Natural killer cell (primary cell): ENCODE measurements around the gene FEM1A. TPM values are rescaled to one million over a fixed set of nuclear protein-coding genes. Genes with fewer than 3 reads are reported as not detected.

Experiments
- ATAC-seq, 3 donors: fragments of 150-1000 bp in 2 of 3; fragments of 200-7000 bp in 1 of 3; cut with Tn5 transposase; 1 replicate in 1 of 3; 2 replicates in 2 of 3; pipeline ENCODE4 v1.10.0; 2021; ENCODE audit warnings: mild to moderate bottlenecking in 2 of 3, moderate library complexity in 2 of 3
- DNase-seq, 2 donors: peaks; one replicate each; pipeline versions ENCODE4 v3.0.0 to v3.0.0-alpha.2; 2013 to 2021; ENCODE audit warnings: mixed read lengths in 1 of 2
- H3K27ac ChIP-seq: one replicate; pipeline ENCODE4 v1.5.1; 2013; ENCODE audit warnings: mild to moderate bottlenecking, low read length
- H3K27me3 ChIP-seq: one replicate; pipeline ENCODE4 v1.6.1; 2013; ENCODE audit warnings: low read length; ENCODE audit not compliant: control insufficient read depth, insufficient read depth
- H3K36me3 ChIP-seq: one replicate; pipeline ENCODE4 v1.6.1; 2013; ENCODE audit warnings: low read length; ENCODE audit not compliant: control insufficient read depth, insufficient read depth
- H3K4me1 ChIP-seq: one replicate; pipeline ENCODE4 v1.6.1; 2013; ENCODE audit warnings: low read length; ENCODE audit not compliant: control insufficient read depth, insufficient read depth
- H3K4me3 ChIP-seq: one replicate; pipeline ENCODE4 v1.5.1; 2013; ENCODE audit warnings: low read length
- H3K9me3 ChIP-seq: one replicate; pipeline ENCODE4 v1.6.1; 2013; ENCODE audit warnings: low read length; ENCODE audit not compliant: control insufficient read depth, insufficient read depth
- H3K27ac Mint-ChIP-seq, 2 donors: one replicate each; pipeline ENCODE4 v1.8.0; 2022; ENCODE audit warnings: mild to moderate bottlenecking in 2 of 2, mixed read lengths in 2 of 2, moderate library complexity in 1 of 2
- H3K27me3 Mint-ChIP-seq, 2 donors: one replicate each; pipeline ENCODE4 v1.8.0; 2022; ENCODE audit warnings: low read depth in 2 of 2, mixed read lengths in 2 of 2
- H3K36me3 Mint-ChIP-seq: one replicate; pipeline ENCODE4 v1.8.0; 2022; ENCODE audit warnings: mixed read lengths
- H3K4me1 Mint-ChIP-seq, 2 donors: one replicate each; pipeline ENCODE4 v1.8.0; 2022; ENCODE audit warnings: mixed read lengths in 2 of 2
- H3K4me3 Mint-ChIP-seq: one replicate; pipeline ENCODE4 v1.8.0; 2022; ENCODE audit warnings: mild to moderate bottlenecking, moderate library complexity, mixed read lengths
- H3K9me3 Mint-ChIP-seq, 2 donors: one replicate each; pipeline ENCODE4 v1.8.0; 2022; ENCODE audit warnings: mixed read lengths in 2 of 2
- WGBS: methylation state at CpG from one replicate; pipeline ENCODE4 v1.1.7; 2013; ENCODE audit warnings: missing lambda C conversion rate; ENCODE audit not compliant: insufficient coverage; 5-methylcytosine and 5-hydroxymethylcytosine counted together
- intact Hi-C: fragments of 100-400 bp; cut with micrococcal nuclease; formaldehyde crosslinking; loops from one replicate; pipeline ENCODE4 v1.14.2; 2022
- total RNA-seq, 4 donors: library from RNA; stranded (reverse); fragments of 120-200 nt in 1 of 4; gene quantifications; one replicate each; pipeline versions ENCODE4 v1.2.3 to v1.2.4, GENCODE V29; 2013 to 2022
- TF ChIP-seq, protein P1 (sequence below): fragments of 200-600 bp; IDR thresholded peaks from one replicate; pipeline ENCODE4 v1.8.0; 2022; ENCODE audit warnings: antibody characterized with exemption

FEM1A gene
- total RNA-seq, 3 donors from 2014 or later (not counting 1 experiment from before 2014, with no cell fraction given): 11.0 to 13.9 (median 13.7) TPM

DNA sequence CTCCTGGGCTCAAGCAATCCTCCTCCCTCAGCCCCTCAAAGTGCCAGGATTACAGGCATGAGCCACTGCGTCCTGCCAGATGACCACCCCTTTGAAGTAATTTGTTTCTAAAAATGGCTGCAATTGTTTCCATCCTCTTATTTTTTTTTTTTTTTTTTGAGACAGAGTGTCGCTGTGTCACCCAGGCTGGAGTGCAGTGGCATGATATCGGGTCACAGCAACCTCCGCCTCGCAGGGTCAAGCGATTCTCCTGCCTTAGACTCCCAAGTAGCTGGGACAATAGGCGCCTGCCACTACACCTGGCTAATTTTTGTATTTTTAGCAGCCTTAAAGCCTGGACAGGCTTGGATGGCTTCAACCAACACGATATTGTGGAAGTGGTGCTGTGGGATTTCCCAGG, 45.5 kb upstream of the FEM1A start:
- no peaks in the 10 kb centered on the region for H3K9me3 Mint-ChIP-seq
- H3K27ac Mint-ChIP-seq: no peak overlapping the region
- TF ChIP-seq, protein P1, sequence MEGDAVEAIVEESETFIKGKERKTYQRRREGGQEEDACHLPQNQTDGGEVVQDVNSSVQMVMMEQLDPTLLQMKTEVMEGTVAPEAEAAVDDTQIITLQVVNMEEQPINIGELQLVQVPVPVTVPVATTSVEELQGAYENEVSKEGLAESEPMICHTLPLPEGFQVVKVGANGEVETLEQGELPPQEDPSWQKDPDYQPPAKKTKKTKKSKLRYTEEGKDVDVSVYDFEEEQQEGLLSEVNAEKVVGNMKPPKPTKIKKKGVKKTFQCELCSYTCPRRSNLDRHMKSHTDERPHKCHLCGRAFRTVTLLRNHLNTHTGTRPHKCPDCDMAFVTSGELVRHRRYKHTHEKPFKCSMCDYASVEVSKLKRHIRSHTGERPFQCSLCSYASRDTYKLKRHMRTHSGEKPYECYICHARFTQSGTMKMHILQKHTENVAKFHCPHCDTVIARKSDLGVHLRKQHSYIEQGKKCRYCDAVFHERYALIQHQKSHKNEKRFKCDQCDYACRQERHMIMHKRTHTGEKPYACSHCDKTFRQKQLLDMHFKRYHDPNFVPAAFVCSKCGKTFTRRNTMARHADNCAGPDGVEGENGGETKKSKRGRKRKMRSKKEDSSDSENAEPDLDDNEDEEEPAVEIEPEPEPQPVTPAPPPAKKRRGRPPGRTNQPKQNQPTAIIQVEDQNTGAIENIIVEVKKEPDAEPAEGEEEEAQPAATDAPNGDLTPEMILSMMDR: no peak
- Histone ChIP-seq H3K36me3 (no peaks in the 10 kb centered on the region), H3K4me1 (no peaks in the 10 kb centered on the region), H3K27ac (no peak overlapping the region), H3K27me3 (peaks cover 5% of the 10 kb centered on the region), H3K4me3 (no peak overlapping the region), H3K9me3 (no peaks in the 10 kb centered on the region)
- no peak overlapping the region for H3K4me3 Mint-ChIP-seq
- intact Hi-C loops: no loop called here
- WGBS: 79% methylated on average over 8 of the region's 8 CpGs
- DNase-seq: no peak
- peaks cover 8 to 29% of the 10 kb centered on the region in 2 donors for H3K27me3 Mint-ChIP-seq
- no peak for ATAC-seq
- no peaks in the 10 kb centered on the region for H3K36me3 Mint-ChIP-seq
- H3K4me1 Mint-ChIP-seq: no peaks in the 10 kb centered on the region

DNA sequence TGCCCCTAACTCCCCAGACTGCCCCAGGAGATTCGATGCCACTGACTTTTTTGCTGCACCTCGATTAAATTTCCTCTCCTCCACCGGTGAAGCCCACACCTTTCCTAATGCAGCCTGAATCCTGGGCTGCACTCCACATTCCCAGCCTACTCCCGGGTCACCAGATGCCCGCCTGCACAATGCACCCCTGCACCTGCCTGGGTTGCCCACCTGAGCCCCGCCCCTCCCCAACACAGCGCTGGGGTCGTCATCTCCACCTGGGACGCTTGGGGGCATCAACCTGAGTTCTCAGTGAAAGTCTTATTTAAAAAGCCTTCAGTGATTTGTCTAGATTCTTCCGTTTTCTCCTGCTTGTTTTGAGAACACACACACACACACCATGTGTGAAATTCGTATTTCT, 43.3 kb upstream of the FEM1A start:
- DNase-seq (no peak), ATAC-seq (no peak)
- intact Hi-C loops: no loop called here
- Mint-ChIP-seq H3K36me3 (no peaks in the 10 kb centered on the region), H3K27ac (no peak overlapping the region), H3K9me3 (no peaks in the 10 kb centered on the region), H3K4me3 (no peak overlapping the region), H3K27me3 (peaks cover 8 to 20% of the 10 kb centered on the region in 2 donors), H3K4me1 (no peaks in the 10 kb centered on the region)
- Histone ChIP-seq H3K36me3 (no peaks in the 10 kb centered on the region), H3K27ac (no peak overlapping the region), H3K27me3 (peaks cover 2% of the 10 kb centered on the region), H3K4me3 (no peak overlapping the region), H3K4me1 (no peaks in the 10 kb centered on the region), H3K9me3 (no peaks in the 10 kb centered on the region)
- 44% methylated on average over 10 of the region's 11 CpGs for WGBS
- TF ChIP-seq, protein P1: no peak

DNA sequence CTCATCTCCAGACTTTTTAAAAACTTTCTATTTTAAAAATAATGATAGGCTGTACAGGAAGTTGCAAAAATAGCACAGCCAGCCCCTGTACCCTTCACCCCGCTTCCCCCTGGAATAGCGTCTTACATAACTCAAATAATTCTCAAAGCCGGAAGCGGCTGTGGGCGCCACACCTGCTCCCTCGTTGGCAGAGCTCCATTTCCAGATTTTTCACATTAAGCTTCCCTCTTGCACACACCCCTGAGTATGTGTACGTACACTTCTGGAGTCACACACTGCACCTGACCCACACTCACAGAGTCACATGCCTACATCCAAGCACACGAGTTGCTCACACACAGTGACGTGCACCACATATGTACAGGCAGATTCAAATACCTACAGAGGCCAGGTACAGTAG, 42.9 kb upstream of the FEM1A start:
- ATAC-seq (no peak), DNase-seq (no peak)
- no peaks in the 10 kb centered on the region for H3K9me3 Mint-ChIP-seq
- peaks cover 8 to 17% of the 10 kb centered on the region in 2 donors for H3K27me3 Mint-ChIP-seq
- peaks cover 2% of the 10 kb centered on the region for H3K27me3 ChIP-seq
- no peak overlapping the region for H3K27ac ChIP-seq
- H3K4me3 Mint-ChIP-seq: no peak overlapping the region
- H3K4me1 Mint-ChIP-seq: no peaks in the 10 kb centered on the region
- H3K36me3 ChIP-seq: no peaks in the 10 kb centered on the region
- TF ChIP-seq, protein P1: no peak
- H3K36me3 Mint-ChIP-seq: no peaks in the 10 kb centered on the region
- 69% methylated on average over 9 of the region's 9 CpGs for WGBS
- intact Hi-C loops: no loop called here
- H3K4me1 ChIP-seq: no peaks in the 10 kb centered on the region
- H3K9me3 ChIP-seq: no peaks in the 10 kb centered on the region
- H3K4me3 ChIP-seq: no peak overlapping the region
- no peak overlapping the region for H3K27ac Mint-ChIP-seq

DNA sequence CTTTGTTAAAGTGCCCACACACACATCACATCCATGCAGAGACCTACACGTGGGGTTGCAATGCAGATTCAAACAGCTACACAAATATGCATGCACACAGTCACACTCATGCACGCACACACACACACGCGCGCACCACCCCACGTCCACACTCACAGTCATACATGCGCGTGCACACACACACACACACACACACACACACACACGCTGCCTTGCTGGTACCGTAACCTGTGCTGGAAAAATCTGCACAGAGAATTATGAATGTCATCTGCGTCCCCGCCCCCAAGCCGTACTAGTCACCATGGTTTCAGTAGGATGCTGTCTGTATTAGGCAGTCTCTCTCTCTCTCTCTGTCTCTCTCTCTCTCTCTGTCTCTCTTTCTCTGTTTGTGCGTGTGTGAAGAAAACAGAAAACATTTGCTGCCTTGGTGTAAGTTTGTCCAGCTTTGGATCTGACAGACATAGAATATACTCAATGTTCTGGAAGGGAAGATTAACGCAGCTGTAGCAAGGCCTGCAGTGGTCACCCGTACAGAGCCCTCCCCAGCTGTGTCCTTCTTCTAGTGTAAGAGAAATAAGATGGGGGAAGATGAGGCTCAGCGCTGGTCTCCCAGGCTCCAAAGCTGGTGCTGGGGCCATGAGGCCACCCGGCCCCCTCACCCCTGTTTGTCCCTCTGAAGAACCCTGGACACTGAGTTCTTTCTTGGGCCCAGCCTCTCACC, 41.5 kb upstream of the FEM1A start:
- DNase-seq (no peak), ATAC-seq (no peak)
- no peaks in the 10 kb centered on the region for H3K4me1 ChIP-seq
- TF ChIP-seq, protein P1: no peak
- no peak overlapping the region for H3K27ac ChIP-seq
- WGBS: 78% methylated on average over 17 of the region's 18 CpGs
- Mint-ChIP-seq H3K27ac (no peak overlapping the region), H3K36me3 (no peaks in the 10 kb centered on the region), H3K9me3 (no peaks in the 10 kb centered on the region), H3K27me3 (peaks cover 8 to 17% of the 10 kb centered on the region in 2 donors), H3K4me1 (no peaks in the 10 kb centered on the region), H3K4me3 (no peak overlapping the region)
- no peak overlapping the region for H3K4me3 ChIP-seq
- H3K27me3 ChIP-seq: peaks cover 2% of the 10 kb centered on the region
- no peaks in the 10 kb centered on the region for H3K9me3 ChIP-seq
- no peaks in the 10 kb centered on the region for H3K36me3 ChIP-seq
- intact Hi-C loops: no loop called here
